22Rv1 (cell line): ENCODE data around the gene HSF2BP.

Source experiments
- ZFX ChIP-seq: fragments of 450-650 bp; IDR thresholded peaks from 2 replicates; pipeline ENCODE4 v1.6.1; 2017; ENCODE audit warnings: antibody characterized with exemption, borderline replicate concordance
- TF ChIP-seq, protein P1 (sequence below): fragments of 450-650 bp; IDR thresholded peaks from 2 replicates; pipeline ENCODE4 v1.5.1; 2017; ENCODE audit warnings: mild to moderate bottlenecking

DNA sequence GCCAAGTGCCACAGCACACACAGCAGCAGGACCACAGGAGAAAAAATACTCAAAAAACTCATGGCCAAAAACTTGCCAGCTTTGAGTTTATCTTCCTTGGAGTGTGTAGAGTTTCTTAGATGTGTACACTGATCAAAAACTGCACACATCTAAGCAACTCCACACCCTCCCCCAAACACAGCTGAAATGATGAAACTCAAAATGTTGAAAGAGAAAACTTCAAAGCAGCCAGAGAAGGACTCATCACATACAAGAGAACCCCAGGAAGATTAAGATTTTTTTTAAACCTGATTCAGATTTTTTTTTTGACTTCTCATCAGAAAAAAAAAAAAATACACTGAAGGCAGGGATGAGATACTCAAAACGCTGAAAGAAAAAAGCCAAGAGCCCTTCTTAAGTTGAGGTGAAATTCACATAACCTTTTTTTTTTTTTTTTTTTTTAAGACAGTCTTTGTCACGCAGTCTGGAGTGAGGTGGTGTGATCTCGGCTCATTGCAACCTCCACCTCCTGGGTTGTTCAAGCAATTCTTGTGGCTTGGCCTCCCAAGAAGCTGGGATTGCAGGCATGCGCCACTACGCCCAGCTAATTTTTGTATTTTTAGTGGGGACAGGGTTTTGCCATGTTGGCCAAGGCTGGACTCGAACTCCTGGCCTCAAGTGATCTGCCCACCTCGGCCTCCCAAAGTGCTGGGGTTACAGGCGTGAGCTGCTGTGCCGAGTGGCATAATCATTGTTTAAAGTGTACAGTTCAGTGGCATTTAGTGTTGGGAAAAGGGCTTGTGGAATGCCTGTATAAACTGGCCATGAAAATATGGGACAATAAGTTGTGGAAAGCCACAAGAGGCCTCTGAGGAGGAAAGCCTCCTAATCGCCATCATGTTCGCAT, 38.7 kb upstream of the HSF2BP start:
- TF ChIP-seq, protein P1, sequence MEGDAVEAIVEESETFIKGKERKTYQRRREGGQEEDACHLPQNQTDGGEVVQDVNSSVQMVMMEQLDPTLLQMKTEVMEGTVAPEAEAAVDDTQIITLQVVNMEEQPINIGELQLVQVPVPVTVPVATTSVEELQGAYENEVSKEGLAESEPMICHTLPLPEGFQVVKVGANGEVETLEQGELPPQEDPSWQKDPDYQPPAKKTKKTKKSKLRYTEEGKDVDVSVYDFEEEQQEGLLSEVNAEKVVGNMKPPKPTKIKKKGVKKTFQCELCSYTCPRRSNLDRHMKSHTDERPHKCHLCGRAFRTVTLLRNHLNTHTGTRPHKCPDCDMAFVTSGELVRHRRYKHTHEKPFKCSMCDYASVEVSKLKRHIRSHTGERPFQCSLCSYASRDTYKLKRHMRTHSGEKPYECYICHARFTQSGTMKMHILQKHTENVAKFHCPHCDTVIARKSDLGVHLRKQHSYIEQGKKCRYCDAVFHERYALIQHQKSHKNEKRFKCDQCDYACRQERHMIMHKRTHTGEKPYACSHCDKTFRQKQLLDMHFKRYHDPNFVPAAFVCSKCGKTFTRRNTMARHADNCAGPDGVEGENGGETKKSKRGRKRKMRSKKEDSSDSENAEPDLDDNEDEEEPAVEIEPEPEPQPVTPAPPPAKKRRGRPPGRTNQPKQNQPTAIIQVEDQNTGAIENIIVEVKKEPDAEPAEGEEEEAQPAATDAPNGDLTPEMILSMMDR, result no peak
- TF ChIP-seq ZFX, result no peak
